Stimulated activated CD4-positive, alpha-beta T cell treated with anti-CD3 and anti-CD28 coated beads, Interleukin-2, amount 100 ng/mL, for 4 hours (primary cell): ENCODE measurements around the gene CDK14.

Source experiments
- DNase-seq: peaks from one replicate; pipeline ENCODE4 v3.0.0-alpha.2; 2020; ENCODE audit warnings: low read depth

Gene CDK14

GRCh38 chr7:91093181-91093580 lies 497.1 kb downstream of the CDK14 start:
- no peak for DNase-seq

- no peak for DNase-seq
Measured at GRCh38 chr7:91098566-91098965, 502.4 kb downstream of the CDK14 start.

- DNase-seq: no peak
Measured at GRCh38 chr7:91103363-91103762, 507.2 kb downstream of the CDK14 start.

DNA sequence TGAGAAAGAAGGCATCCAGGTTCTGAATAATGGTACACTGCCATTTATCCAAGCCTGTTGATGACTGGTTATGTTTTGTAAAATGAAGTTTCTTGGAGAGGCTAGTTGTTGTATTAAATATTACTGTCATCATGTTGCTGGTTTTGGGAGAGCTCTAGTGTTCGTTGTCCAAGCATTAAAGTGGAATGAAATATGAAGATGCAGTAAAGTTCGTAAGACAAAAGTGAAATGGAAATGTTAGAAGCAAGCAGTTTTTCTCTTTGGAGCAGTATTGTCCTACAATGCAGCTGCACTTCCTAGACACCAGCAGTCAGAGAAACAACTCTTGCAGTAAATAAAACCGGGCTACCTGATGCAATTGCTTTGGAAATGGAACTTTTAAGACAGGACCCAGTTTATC lies 511.3 kb downstream of the CDK14 start:
- no peak for DNase-seq

DNA sequence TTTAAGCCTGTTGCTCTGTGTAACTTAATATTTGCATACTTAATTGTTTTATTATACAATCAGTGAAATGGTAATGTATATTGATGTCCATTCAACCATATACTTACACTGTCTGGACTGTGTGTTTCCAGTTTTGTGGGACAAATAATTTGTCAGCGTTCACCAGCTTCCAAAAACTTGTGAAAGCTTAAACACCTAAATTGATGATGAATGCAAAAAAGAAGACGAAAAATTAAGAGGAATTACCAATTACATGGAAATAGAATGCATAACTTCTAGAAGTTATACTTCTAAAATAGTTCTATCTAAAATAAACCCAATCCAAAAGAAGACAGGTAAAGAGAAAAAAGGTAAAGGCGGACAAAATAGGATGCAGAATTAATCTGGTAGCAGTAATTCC lies 513.1 kb downstream of the CDK14 start:
- no peak for DNase-seq

DNA sequence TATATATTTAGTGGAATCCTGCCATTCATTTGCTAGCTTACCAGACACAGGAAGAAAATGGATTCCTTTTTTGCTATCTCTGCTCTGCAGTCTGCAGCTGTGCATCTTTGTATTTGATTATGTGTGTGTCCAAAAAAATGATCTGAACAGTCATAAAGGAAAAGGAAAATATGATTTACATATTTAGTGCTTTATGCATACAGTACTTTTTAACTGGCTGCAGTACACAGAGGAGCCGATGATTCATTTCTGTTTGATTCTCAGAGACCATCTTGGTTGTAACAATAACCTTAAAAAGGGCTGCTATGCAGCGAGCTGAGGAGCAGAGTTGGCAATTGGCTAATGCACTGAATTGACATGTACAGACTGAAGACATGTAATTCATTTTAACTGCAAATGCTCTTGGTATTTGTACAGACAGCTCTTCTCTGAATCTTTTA lies 516.8 kb downstream of the CDK14 start:
- no peak for DNase-seq

DNA sequence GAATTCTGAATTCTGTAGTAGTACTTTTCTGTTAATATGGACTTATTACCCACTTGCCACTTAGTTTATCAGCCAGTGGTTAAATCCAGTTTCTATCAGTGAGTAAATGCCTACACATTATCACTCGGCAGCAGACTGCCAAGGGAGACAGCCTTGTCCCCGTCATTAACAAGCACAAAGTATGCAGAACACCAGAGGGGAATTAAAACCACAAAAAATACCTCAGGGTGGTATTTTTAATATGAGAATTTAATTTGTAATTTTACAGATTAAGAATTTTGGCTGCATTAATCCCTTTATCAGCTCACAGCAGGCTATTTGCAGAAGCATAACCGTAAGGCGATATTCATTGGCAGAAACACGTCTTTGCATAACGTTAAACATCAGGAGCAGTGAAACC lies 518.1 kb downstream of the CDK14 start:
- no peak for DNase-seq

- DNase-seq: no peak
Measured at GRCh38 chr7:91126762-91127161, 530.6 kb downstream of the CDK14 start.

DNA sequence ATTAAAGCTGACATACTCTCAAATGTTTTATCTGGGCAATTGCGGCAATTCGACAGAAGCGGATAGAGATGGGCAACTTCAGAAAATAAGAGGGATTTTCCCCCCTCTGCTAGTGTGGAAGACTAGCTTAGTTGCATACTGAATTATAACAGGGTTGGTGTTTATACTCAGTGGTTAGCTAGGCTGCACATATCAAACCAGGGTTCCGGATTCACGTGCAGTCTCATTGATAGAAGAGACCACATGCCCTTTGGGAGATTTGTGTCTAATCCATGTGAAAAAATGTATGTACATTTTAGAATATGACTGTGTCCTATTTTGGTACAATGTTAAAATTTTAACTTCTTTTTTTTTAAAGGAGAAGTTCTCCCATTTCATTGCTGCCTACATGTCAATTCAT lies 531.2 kb downstream of the CDK14 start:
- no peak for DNase-seq

GRCh38 chr7:91127959-91128358 lies 531.8 kb downstream of the CDK14 start:
- DNase-seq: no peak

DNA sequence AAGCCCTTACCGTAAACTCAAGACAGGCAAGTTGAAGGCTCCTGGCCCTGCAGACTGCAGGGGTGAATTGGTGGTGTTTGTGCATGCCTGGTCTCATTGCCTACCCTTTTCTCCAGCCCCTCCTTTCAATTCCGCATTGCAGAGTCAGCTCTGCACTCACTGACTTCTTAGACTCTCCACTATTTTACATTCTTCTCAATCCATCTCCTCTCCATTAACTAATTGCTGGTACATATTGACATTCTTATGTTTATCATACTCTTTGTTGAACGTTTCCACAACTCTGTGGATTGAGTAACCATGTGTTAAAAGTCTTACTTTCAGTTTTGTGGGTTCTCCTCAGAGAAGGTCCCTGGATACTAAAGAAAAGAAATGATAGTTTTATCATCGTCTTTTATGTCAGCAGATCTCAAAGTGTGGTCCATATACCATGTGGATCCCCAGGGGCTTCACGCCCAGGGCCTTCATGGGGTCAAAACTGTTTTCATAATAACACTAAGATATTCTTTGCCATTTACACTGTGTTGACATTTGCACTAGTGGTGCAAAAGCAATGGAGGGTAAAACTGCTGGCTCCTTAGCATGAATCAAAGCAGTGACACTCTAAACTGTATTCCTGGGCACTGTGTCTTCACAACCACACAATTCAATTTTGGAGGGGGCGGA lies 532.7 kb downstream of the CDK14 start:
- no peak for DNase-seq

DNA sequence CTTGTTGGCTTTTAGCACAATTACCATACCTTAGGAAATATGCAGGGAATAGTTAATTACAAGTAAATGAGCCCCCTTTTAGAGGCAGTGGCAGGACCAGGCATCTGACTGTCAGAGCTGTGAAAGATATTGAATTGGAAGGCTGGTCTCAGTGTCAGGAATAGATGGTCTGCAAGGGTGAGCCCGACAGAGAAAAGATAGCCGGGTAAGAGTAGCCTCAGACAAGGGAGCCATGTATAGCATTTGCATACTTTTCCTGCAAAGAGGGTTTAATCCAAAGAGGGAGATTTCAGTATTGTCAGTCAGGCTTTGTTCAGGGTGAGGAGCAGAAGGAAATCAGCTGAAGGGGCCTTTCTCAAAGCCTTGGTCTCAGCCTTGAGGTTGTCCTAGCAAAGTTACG lies 539.2 kb downstream of the CDK14 start:
- DNase-seq: no peak

- no peak for DNase-seq
Measured at GRCh38 chr7:91135703-91136430, 539.7 kb downstream of the CDK14 start.

DNA sequence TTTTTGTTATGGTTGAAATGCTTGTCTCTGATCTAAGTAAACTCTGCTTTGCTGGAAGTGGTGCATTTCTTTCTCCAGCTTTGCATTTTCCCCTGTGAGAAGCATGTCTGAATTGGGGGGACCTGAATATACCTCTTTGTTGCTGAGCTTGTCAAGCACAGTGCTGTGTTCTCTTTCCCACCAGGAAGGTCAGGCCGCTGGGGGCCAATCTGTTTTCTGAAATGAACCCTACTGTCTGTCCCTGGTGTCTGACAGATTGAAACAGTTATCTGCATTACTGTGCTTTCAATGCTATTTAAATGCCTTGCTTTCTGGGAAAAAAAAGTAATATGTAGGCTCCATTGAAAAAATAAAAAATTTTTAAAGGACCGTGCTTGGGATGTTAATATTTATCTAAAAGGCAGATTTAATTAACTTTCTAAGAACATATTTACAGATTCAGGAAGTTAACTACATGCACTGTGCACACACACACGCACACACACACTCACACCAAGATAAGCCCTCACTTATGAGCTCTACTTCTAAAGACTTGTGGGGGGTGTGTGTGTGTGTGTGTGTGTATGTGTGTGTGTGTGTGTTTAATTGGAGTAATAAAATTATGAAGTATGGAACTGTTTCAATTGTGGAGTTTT lies 541.1 kb downstream of the CDK14 start:
- no peak for DNase-seq

GRCh38 chr7:91137788-91138368 lies 541.8 kb downstream of the CDK14 start:
- DNase-seq: no peak

DNA sequence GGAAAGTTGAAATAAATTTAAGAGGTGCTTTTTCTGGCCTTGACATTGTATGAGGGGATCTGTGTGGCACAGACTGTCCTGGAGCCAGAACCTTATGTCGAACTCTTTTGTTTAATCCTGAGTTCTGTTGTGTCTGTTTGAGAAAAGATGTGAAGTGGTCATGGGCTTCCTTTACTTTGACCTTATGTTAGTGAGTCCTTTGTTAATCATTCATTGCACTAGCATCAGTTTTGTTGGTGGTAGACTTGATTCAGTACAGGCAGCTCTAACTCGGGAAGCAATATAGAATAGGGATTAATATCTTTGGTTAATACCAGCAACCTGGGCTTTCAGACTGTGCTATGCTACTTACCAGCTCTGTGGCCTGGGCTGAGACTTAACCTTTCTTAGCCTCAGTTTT lies 544.2 kb downstream of the CDK14 start:
- DNase-seq: no peak

DNA sequence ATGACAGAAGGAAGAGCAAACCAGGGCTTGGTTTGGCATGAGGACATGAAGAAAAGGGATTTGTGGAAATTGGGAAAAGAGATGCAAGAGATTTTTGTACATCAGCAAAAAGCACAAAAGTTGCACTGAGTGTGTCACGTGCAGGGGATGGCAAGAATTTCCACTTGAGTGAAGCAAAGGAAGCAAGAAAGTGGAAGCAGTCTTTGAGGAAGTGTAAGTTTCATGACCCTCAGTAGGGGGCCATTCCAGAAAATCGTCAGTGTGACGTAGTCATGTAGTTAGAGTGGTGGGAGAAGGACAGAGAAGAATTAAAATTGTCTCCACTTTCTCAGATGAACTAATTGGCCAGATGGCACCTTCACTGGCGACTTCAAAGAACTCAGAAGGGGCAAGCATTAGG lies 544.9 kb downstream of the CDK14 start:
- DNase-seq: no peak

GRCh38 chr7:91142743-91143142 lies 546.6 kb downstream of the CDK14 start:
- DNase-seq: no peak

DNA sequence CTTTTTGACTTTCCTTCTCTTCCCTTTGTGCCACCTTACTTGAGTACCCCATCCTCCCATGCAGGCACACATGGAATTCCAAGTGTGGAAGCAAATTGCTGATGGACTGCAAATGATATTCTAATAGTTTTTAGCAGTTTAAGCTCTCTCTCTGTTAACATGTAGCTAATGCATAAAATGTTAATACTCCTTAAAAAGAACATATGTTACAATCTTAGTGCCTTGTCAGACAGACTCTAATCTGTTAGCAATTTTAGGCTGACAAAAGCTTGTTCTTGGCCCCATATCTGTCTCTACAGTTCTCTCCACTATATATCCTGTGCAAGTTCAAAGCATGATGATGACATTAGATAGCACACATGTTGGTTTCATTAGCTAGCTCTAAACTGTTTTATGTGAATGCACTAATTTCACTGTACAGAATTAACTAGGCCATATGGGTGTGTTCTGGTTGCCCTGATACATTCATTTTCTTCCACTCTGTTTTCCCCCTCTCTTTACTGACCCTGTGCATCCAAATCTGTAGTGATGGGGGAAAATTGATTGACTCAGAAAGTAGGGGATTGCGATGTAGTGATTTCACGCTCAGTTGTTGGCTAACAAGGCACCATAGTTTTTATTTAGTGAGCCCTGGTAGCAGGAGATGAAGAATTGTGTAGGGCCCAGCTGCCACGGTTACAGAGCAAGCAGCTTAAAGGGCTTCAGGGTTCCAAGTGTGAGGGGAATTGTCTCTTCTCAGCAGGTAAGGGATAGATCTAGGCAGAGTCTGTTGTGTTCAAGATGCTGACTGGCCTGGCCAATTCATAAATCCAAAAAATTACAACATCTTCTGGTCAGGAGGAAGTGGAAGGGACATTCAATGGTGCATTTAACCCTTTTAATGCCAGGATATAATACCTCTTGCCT lies 553.5 kb downstream of the CDK14 start:
- DNase-seq: no peak

- DNase-seq: no peak
Measured at GRCh38 chr7:91151916-91152315, 555.8 kb downstream of the CDK14 start.

- DNase-seq: no peak
Measured at GRCh38 chr7:91156316-91157185, 560.4 kb downstream of the CDK14 start.
